Measurements from ENCODE around the gene GULP1.

The GULP1 gene

DNA sequence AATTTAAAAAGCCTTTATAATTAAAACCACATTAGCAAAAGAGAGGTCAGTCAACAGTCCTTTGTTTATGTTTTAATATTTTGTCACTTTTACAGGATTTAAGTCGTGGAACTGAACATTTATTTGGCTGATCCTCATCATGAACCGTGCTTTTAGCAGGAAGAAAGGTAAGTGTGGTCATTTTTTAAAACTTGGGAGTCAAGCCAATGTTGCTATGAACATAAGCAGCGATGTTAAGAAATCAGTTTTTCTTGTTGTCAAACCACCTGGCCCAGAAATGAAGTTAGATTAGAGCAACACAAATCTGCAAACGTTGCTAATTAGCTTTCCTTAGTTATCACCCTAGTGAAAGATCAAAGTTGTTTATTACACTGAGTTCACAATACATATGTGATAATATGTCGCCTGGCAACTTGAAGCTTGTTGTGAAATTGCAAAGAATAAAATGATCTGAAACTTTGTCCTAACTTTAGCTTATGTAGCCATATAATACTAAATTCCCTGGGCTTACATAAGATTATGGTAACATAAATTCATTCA lies 186.0 kb downstream of the GULP1 start:
- DNase-seq (ENCODE audit: low spot score), result no peak

DNA sequence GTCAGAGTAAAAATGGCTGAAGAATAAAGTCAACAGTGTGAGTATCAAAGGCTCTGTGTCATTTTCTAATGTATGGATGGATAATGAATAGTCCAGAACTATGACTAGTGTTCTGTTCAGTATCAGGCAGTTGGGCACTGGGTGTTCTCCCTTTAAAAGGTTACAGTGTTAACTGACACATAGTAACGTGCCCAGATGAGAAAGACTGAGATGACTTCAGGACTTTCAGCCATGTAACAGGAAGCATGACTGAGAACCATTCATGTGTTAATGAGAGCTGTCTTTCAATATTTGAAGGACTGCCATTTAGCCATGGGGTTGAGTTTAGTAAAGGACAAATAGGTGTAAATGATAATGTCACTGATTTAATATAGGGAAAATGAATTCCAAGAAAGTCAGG lies 187.1 kb downstream of the GULP1 start:
- DNase-seq (ENCODE audit: low spot score), result peak; percentile 34

DNA sequence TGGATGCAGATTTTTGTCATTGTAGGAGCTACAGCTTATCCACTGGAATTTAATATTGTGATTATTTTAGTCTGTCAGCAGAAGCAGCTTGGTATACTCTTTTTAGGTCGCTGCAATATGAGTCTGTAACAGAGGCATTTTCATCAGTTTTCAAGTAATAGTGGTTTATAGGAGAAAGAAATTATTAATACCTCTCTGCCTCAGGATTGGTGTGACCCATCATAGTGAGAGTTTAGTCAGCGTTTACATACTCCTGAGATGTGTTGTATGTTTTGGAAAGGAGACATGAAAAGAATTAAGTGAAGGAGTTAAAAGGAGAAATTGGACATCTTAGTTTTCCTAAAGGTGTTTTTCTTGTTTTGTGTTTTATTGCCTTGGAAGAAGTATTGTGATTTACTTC lies 189.8 kb downstream of the GULP1 start:
- no peak for DNase-seq (ENCODE audit: low spot score)

DNA sequence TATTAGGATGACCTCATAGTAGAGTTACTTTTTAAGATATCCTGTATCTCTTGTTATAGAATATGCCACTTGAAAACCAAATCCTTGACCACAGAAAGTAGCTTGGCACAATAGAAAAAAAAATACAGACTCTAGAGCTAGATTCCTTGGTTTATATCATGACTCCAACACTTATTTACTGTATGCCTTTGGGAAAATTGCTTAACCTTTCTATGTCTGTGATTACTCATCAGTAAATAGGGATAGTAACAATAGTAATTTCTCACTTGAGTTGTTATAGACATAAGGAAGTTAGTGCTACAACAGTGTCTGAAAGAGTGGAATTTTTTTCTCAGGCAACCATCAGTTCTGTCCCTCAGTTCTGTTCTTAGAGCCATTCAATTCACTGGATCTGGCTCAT lies 193.8 kb downstream of the GULP1 start:
- DNase-seq (ENCODE audit: low spot score), result no peak

DNA sequence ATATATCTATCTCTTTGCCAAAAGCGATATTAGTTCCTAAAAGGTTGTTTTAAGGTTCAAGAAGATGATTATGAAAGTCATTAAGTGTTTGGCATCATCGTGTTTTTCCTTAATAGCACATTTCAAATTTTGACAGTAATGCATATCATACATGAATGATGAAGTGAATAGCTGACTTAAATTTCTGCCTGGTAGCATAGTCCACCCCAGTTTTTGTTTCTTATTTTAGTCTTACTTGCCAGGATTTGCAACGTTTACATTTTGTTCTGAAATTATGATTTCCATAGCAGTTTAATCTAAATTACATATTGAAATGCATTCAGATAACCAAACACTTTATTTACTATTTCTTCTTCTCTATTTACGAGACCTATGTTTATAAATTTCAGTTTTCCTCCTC lies 201.1 kb downstream of the GULP1 start:
- DNase-seq (ENCODE audit: low spot score), result no peak

DNA sequence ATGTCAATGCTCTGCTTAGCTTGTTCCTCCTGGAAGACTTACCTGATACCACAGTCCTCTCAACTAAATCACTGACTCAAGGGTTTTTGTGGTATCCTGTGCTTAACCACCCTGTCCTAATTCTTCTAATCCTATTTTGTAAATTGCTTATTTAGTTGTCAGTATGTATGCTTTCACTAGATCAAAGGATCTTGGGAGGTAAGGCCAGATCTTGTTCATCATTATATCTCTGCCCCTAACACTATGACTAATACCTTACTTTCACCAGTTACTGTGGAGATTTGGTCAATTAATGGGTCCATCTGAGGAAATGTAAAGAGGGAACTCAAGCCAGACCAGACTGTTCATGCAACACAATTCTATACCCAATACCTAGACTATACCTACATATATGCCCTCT lies 203.2 kb downstream of the GULP1 start:
- no peak for DNase-seq (ENCODE audit: low spot score)

DNA sequence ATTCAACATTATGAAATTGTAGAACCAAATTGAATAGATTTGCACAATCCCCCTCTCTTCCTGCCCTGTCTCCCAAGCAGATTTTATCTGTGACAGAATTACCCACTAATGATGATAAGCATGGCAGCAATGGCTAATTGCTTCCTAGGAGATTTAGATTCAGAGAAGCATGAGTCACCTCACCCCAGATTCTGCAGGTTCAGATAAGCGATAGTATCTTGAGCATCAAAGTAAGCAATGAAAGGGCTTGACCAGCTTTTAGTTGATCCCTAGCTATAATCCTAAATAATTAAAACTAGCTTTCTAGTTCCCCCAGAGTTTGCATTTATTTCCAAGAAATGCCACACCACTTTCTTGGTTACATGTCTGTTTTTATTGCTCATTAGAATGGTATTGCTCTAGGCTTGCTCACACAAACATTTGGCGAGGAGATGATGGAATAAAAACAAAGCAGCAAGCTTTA lies 204.3 kb downstream of the GULP1 start:
- DNase-seq (ENCODE audit: low spot score), result no peak

DNA sequence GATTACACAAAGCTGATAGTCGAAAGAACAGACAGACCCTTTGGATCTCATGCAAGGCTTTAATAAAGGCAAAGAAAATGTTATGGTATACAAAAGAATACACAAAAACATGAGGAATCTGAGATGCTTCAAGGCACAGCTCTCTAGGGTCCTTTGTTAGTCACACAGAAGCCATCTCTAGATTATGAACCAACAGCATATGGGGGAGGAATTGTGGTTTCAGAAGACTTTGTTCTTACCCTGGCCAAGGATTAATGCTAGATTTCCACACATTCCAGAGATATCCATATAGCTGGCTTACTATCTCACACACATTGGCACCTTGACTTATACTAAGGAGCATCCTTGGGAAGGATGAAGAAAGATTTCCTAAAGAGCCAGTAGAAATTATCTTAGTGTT lies 206.1 kb downstream of the GULP1 start:
- no peak for DNase-seq (ENCODE audit: low spot score)

DNA sequence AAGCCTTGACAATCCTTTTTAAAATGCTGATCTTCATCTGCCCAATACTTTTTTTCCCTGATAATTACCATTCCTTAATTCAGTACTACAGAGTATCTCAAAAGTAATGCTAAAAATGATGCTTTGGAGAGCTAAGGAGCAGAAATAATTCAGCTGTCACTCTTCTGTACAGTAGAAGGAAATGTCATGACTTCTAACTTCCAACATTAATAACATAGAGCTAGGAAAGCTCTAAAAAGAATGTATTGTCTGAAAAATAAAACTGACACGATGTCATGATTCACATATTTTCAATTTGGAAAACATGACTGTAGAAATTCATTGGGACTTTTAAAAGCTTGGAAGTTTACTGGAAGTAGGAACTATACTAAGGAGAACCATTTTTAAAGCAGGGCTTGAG lies 212.3 kb downstream of the GULP1 start:
- no peak for DNase-seq (ENCODE audit: low spot score)

DNA sequence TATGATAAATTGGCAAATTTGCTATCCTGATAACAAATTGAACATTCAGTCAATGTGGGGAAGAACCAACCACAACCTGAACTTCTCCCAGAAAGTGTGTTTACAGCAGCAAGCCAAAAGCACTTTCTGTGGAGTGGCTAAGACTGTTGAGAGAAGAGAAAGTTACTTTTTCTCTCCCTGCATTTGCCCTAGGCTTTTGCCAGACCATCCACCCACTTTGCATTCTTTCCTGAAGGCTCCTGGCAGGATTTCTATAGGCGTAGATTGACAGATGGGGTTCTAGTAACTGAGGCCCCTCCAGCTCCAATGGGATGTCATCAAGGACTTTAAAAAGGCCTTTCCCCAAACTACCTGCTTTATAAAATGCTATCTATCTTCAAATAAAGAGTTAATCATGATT lies 215.2 kb downstream of the GULP1 start:
- no peak for DNase-seq (ENCODE audit: low spot score)

DNA sequence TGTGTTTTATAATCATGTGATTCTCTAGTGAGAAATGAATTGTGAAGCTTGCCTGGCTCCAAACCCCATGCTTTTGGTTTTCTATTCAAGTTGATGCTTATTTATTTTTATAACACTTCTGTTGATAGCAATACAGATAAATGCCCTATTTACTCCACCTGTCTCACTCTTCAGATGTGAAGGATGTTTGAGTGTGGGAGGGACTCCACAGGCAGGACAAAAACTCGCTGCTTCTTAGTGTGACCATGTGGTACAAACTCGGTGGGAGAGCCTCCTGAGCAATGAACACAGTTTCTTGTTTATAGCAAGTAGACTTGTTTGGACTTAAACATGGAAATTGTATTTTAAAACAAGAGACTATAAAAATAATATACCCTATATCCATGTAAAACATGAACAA lies 219.7 kb downstream of the GULP1 start:
- no peak for DNase-seq (ENCODE audit: low spot score)

DNA sequence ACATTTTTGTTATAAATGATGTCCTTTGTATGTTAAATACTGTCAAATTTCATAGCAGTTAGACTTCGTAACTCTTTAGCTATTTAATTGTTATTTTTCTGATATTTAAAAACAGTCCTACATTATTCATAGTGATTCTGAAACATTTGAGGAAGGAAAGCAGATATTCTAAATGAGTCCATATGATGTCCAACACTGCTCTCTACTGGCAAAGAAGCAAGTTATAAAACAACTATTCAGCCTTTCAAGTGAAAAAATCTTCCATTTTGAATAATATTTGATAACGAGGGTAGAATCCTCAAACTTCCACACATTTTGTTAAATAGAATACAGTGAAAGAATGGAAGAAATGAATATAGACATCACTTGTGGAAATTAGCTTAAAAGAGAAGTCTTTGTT lies 220.8 kb downstream of the GULP1 start:
- peak; percentile 83 for DNase-seq (ENCODE audit: low spot score)

DNA sequence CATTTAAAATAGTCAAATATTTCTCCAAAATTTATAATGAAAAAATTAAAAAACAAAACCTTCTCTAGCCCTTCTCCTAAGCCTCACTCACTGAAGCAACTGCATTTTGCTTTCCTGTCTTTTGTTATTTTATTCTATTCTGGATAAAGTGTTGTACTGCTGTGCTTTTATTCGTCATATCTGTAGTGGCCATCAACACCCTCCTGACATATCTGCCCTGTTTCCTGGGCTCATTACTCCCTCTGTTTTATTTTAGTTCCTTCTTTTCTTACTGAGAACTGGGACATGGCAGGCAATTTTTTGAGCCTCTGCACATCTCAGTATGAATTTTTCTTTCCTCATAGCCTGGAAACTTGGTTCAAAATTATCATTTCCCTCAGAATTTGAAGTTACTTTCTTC lies 224.2 kb downstream of the GULP1 start:
- DNase-seq (ENCODE audit: low spot score), result no peak

DNA sequence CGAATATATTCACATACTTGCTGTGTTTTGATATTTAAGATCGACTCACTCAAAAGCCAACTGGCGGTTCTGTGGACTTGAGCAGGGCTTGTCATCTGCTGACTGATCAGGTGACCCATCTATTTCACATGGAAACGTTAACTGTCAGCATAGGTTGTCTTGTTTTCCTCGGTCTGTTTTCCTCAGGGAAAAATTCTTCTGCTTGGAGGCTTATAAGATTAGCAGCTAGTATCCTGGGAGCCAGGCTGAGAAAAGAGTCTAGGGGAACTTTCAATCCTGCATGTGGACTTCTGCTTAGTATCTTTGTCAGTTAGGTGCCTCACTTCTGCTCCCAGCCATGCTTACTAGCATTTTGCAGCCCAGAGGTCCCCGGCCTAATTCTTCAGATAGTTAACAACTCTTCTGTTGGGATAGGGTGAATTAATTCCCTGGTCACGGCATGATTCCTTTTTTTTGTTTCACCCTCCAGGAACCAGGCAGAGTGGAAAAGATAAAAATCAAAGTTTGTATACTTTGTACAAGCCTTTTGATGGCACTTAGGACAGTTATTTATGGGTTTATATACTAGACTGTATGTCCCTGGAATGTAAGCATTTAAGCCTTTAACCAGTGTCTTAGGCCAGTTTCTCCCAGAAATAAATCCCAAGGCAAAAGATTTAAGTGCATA lies 226.0 kb downstream of the GULP1 start:
- DNase-seq (ENCODE audit: low spot score), result no peak

DNA sequence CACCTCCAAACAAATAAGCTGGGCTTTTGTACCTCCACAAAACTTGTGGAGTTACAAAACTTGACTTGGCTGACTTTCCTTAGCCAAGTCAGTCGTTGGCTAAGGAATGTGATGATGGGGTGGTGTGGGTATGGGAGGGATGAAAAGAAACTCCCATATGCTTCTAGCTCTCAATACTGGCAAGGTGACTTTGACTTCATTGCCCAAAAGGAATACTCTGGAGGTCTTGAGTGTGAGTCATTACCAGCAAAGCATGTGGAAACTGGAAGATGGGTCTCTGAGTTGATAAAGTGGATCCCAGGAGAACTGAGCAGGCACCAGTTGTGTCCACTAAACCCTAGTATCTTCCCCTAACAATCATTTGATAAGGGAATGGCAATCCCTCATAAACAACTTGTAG lies 226.7 kb downstream of the GULP1 start:
- DNase-seq (ENCODE audit: low spot score), result no peak

DNA sequence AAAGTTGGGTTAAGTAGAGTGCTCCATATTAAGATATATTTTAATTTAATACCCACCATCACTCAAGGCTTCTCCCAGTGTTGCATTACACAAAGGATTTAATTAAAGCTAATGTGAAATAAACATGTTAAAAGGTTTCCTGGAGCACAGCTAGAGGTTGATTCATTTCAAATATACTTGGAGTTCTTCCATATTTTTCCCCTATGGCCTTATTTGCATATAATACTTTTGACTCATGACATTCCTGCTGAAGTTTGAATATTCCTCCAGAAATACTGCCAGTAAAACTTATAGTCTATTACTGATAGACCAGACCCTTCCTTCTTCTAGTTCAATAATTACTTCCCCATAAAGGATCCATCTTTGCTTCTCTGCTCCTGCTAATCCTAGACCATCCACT lies 227.5 kb downstream of the GULP1 start:
- no peak for DNase-seq (ENCODE audit: low spot score)

DNA sequence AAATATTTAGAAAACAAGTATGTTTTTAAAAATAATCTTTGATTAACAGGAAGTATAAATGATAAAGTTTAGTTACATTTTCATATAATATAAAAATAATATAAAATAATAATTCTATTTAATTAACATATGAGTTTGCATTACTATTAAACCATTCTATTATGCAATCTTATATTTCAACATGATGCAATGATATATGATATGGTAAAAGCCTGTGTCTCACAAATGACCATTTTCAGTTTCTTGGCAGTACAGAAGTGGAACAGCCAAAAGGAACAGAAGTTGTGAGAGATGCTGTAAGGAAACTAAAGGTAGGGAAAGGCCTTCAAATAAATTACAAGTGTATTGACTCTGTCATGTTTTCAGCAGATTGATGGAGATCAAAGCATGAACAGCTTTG lies 230.8 kb downstream of the GULP1 start:
- no peak for DNase-seq (ENCODE audit: low spot score)

DNA sequence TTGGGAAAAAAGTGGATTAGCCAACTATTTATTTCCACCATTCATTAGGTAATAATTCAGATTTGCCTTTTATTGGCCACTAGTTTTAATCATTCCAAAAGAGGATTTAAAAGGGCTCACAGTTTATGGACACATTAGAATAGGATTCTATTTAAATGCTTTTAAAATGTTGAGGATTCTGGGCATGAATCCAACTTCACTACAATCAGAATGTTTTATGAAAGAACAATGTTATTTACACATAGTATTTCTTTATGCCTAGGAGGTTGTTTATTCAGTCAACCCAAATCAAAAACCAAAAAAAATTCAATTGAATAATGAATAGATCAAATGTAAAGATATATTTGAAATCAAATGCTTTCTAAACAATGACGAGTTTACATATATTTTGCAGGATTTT lies 232.2 kb downstream of the GULP1 start:
- no peak for DNase-seq (ENCODE audit: low spot score)

DNA sequence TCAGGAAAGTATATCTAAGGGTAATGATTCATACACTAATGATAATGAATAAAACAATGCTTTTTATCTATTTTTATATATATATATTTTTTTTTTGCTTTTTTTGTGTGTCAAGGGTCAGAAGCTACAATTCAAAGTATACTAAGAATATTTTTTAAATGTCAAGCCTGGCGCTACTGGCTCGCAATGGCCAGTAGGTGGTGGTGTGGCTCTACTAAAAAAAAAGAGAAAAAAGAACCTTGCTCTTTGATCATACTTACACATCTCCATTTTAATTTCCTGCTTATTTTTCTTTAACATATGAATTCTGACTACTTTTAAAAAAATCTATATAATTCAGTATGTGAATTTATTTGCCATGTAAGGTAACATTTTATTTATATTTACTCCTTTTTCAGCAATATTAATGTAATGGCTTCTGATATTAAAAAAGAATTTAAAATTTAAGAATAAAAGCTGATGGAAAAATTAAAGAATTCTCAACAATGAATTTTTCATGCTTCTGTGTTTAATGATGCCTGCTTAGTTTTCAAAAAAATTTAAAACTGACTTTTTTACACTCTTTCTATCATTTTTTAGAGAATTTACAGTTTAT lies 232.9 kb downstream of the GULP1 start:
- DNase-seq (ENCODE audit: low spot score), result peak; percentile 75

DNA sequence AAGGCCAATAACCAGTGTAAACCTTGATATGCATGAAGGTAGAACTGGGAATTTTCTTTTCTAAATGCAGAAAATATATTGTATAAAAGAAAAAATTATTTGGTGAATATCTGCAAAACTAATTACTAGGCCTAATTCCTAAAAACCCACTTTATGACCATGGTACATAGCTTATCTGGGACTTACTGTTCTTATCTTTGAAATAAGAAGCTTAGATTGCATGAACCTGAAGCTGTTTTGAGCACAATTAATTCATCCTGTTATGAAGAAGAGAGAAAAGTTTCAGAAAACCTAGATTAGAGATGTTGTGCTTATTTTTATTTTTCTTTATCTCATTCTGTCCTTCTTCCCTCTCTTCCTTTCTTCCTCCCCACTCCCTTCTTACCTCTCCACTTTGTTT lies 235.0 kb downstream of the GULP1 start:
- no peak for DNase-seq (ENCODE audit: low spot score)

DNA sequence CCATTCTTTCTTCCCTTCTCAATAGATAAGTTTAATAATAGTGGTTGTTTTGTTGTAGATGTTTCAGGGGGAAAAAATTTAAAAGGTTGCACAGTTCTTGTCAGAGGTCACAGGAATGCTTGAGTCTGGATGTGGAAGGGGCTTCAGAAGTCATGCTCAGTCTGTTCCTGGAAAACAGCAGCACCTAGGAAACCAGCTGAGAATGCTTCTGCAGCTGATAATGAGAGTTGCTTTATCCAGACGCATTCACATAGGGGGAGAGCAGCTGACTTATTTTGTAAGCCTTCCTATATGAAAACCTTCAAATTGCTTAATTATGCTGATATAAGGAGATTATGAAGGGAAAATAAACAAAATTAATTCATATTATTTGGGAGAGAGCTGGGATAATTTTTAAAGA lies 235.5 kb downstream of the GULP1 start:
- DNase-seq (ENCODE audit: low spot score), result no peak

DNA sequence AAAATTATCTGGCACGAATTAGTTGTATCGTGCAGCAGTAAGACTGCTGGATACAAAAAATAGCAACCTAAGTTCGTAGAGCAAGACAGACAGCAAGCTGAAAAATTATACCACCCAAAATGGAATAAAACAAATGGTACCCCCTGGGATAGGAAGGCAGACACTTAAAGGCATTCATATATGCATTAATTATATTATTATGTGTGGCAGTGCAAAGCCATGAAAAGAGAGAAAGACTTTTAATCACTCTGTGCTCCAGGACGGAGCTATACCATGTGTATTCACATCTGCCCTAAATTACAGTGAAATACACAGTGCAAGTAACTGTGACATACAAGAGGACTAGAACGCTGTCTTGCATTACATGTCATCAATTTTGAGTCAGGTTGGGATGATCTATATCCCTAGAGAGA lies 235.9 kb downstream of the GULP1 start:
- DNase-seq (ENCODE audit: low spot score), result no peak

DNA sequence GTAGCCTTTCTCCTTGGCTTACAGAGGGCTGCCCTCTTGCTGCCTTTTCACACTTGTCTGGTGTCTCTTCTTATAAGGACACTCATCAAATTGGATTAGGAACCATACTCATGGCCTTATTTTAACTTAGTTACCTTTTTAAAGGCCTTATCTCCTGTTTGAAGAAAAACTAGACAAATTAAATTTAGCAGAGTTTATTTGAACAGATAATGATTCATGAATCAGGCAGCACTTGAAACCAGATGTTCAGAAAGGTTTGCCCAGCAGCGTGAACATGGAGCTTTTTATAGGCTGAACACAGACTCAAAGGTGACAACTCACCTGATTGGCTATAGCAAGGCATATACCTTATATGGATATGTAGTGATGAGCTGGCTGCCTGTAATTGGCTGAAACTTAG lies 238.0 kb downstream of the GULP1 start:
- no peak for DNase-seq (ENCODE audit: low spot score)

DNA sequence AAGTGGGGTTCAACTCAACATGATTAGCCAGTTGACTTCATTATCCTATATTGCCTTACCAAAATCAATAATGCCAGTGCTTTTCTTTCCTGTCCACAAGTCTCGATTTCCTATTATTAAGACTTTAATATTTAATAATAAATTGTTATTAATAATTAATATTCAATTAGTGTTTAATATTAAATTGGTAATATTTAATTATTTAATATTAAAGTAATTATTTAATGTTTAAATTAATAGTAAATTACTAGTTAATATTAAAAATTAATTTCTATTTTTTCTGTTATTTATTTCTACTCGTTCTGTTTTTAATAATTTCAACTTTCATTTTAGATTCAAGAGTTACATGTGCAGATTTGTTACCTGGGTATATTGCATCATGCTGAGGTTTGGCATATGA lies 243.2 kb downstream of the GULP1 start:
- DNase-seq (ENCODE audit: low spot score), result no peak
